HCT116 (cell line): Measurements from ENCODE around the gene MROH8.

Experiments used
- CEBPB ChIP-seq: IDR thresholded peaks from 2 replicates; pipeline ENCODE4 v1.6.1; 2012; ENCODE audit warnings: low read depth
- EZH2 ChIP-seq: fragments of 200-600 bp; sonication (generic); IDR thresholded peaks from 2 replicates; pipeline ENCODE4 v1.6.1; 2017; ENCODE audit warnings: antibody characterized with exemption, mixed run types
- EZH2phosphoT487 ChIP-seq: fragments of 200-600 bp; IDR thresholded peaks from 2 replicates; pipeline ENCODE4 v1.6.1; 2018; ENCODE audit warnings: antibody characterized with exemption, borderline replicate concordance
- POLR2A ChIP-seq: IDR thresholded peaks from 2 replicates; pipeline ENCODE4 v1.7.0; 2011; ENCODE audit warnings: borderline replicate concordance; ENCODE audit not compliant: insufficient read depth, insufficient read length; ENCODE audit errors: extremely low read depth
- TF ChIP-seq, protein P1 (sequence below), 3 experiments: fragments of 200-600 bp in 1 of 3; sonication (generic) in 1 of 3; IDR thresholded peaks in 2 of 3; conservative IDR thresholded peaks in 1 of 3; 2 replicates each; pipeline ENCODE4 v1.5.1; 2012 to 2017; ENCODE audit warnings: low read depth in 2 of 3, low read length in 2 of 3, antibody characterized with exemption in 1 of 3, borderline replicate concordance in 1 of 3, control low read depth in 1 of 3, mild to moderate bottlenecking in 1 of 3, mixed read lengths in 1 of 3, mixed run types in 1 of 3, moderate library complexity in 1 of 3; ENCODE audit not compliant: insufficient read depth in 1 of 3

DNA sequence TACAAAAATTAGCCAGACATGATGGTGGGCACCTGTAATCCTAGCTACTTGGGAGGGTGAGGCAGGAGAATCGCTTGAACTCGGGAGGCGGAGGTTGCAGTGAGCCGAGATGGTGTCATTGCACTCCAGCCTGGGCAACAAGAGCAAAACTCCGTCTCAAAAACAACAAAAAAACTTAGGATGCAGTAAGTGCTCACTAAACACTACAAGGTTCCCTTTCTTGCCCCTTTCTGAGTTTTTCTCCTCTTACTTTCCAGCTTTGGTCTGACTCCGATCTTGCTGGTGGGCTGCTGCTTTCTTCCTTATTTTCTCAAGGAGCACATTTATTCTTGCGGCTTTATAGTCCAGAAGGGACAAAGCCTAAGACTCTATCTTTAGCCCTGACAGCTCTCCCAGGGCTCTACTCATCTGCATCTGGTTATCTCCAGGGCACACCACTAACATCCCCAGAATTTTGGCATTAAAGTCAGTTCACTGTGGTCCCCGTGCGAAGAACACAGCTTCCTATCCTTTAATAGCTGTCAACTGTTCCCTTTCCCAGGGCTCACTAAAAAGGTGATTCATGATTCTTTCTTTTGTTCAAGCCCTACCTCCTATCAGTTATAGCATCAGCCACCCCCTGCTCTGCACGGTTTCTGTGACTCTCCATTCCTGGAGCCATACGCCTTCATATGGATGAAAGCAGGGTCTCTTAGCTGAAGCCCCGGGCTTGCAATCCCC, 17.4 kb downstream of the MROH8 start:
- no peak for TF ChIP-seq POLR2A
- TF ChIP-seq, protein P1, sequence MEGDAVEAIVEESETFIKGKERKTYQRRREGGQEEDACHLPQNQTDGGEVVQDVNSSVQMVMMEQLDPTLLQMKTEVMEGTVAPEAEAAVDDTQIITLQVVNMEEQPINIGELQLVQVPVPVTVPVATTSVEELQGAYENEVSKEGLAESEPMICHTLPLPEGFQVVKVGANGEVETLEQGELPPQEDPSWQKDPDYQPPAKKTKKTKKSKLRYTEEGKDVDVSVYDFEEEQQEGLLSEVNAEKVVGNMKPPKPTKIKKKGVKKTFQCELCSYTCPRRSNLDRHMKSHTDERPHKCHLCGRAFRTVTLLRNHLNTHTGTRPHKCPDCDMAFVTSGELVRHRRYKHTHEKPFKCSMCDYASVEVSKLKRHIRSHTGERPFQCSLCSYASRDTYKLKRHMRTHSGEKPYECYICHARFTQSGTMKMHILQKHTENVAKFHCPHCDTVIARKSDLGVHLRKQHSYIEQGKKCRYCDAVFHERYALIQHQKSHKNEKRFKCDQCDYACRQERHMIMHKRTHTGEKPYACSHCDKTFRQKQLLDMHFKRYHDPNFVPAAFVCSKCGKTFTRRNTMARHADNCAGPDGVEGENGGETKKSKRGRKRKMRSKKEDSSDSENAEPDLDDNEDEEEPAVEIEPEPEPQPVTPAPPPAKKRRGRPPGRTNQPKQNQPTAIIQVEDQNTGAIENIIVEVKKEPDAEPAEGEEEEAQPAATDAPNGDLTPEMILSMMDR (IDR thresholded peaks at IDR 0.05 in 2 of 3, conservative IDR thresholded peaks at IDR 0.05 in 1 of 3; ENCODE audit: borderline replicate concordance in 1 of 3, insufficient read depth in 1 of 3, low read depth in 2 of 3, low read length in 2 of 3), result no peak
- TF ChIP-seq CEBPB, result no peak
- TF ChIP-seq EZH2, result no peak
- TF ChIP-seq EZH2phosphoT487, result no peak
